K562 (cell line): ENCODE data around the gene CGREF1. TPM values are rescaled to one million over a fixed set of nuclear protein-coding genes. Genes with fewer than 3 reads are reported as not detected.
A peak's percentile ranks its signal among the peaks of the same experiment; 100 is the strongest.

ENCODE experiments used
- ATAC-seq: fragments of 200-7000 bp; cut with Tn5 transposase; 3 replicates; pipeline ENCODE4 v1.9.1; 2020; ENCODE audit warnings: moderate library complexity
- BruUV-seq: library from RNA; stranded (reverse); fragments of 400-500 nt; replicated peaks from 2 replicates; lab custom pipeline; 2021; lab: Mats Ljungman, UMichigan
- CTCF ChIA-PET: fragments of 300-600 bp; formaldehyde crosslinking; extraction: SDS; loops from one replicate; lab custom pipeline; 2021; ENCODE audit warnings: low intra/inter-chr PET ratio; lab: Yijun Ruan, JAX
- POLR2A ChIA-PET: fragments of 300-600, 350-650 bp; sonication (Branson Sonifier 250); formaldehyde crosslinking; extraction: SDS; loops from one replicate; lab custom pipeline; 2021; ENCODE audit warnings: antibody characterized with exemption, inconsistent platforms; lab: Yijun Ruan, JAX
- DNase-seq, 4 experiments: peaks; one replicate each; pipeline versions ENCODE4 v3.0.0 to v3.0.0-alpha.2; 2011 to 2018; ENCODE audit warnings: low spot score in 3 of 4, mixed read lengths in 3 of 4; ENCODE audit errors: extremely low read depth in 1 of 4
- FAIRE-seq: peaks from 2 replicates; lab custom pipeline; 2011; peaks lifted over from hg19 to GRCh38; lab: Jason Lieb, UNC
- H2AFZ ChIP-seq: 2 replicates; pipeline ENCODE4 v1.6.0; 2011; ENCODE audit warnings: low read depth, low read length, control low read depth, inconsistent platforms
- H3K27ac ChIP-seq: fragments of 200-600 bp; 3 replicates; pipeline ENCODE4 v1.8.0; 2011; ENCODE audit warnings: low read depth, mild to moderate bottlenecking, control low read depth, inconsistent platforms, low read length, moderate library complexity, mixed read lengths; ENCODE audit errors: extremely low read depth
- H3K27me3 ChIP-seq, 2 experiments: fragments of 300-600 bp in 1 of 2; 2 replicates in 1 of 2; 3 replicates in 1 of 2; pipeline versions ENCODE4 v1.6.0 to v1.8.0; 2011; ENCODE audit warnings: inconsistent platforms in 2 of 2, low read length in 2 of 2, mild to moderate bottlenecking in 1 of 2, mixed read lengths in 1 of 2, moderate library complexity in 1 of 2; ENCODE audit not compliant: control insufficient read depth in 2 of 2, insufficient read depth in 2 of 2
- H3K36me3 ChIP-seq: fragments of 300-600 bp; 3 replicates; pipeline ENCODE4 v1.8.0; 2011; ENCODE audit warnings: mild to moderate bottlenecking, low read length, inconsistent platforms; ENCODE audit not compliant: control insufficient read depth, insufficient read depth
- H3K4me1 ChIP-seq, 2 experiments: fragments of 200-600 bp in 1 of 2; replicated peaks in 1 of 2; 2 replicates in 1 of 2; 3 replicates in 1 of 2; pipeline versions ENCODE4 v1.5.1 to v1.8.0; 2011; ENCODE audit warnings: inconsistent platforms in 2 of 2, low read length in 2 of 2, mild to moderate bottlenecking in 1 of 2, mixed read lengths in 1 of 2, moderate library complexity in 1 of 2; ENCODE audit not compliant: control insufficient read depth in 2 of 2, insufficient read depth in 2 of 2
- H3K4me2 ChIP-seq: 2 replicates; pipeline ENCODE4 v1.6.1; 2011; ENCODE audit warnings: low read length, control low read depth, inconsistent platforms, mixed read lengths; ENCODE audit not compliant: insufficient read depth
- H3K4me3 ChIP-seq: fragments of 200-600 bp; sonication (generic), shearing (Covaris generic); 2 replicates; pipeline ENCODE4 v1.5.1; 2016; ENCODE audit warnings: control low read depth, inconsistent platforms
- H3K79me2 ChIP-seq: fragments of 200-600 bp; 3 replicates; pipeline ENCODE4 v1.8.0; 2011; ENCODE audit warnings: low read length, inconsistent platforms; ENCODE audit not compliant: control insufficient read depth, insufficient read depth
- H3K9ac ChIP-seq, 2 experiments: 2 replicates each; pipeline versions ENCODE4 v1.6.0 to v1.6.1; 2011; ENCODE audit warnings: low read depth in 2 of 2, low read length in 2 of 2, control low read depth in 1 of 2, inconsistent platforms in 1 of 2, mild to moderate bottlenecking in 1 of 2, mixed read lengths in 1 of 2; ENCODE audit not compliant: insufficient read depth in 1 of 2
- H3K9me1 ChIP-seq: one replicate; pipeline ENCODE4 v1.6.0; 2011; ENCODE audit warnings: inconsistent platforms, mild to moderate bottlenecking, low read length, moderate library complexity; ENCODE audit not compliant: control insufficient read depth, insufficient read depth
- H3K9me3 ChIP-seq: replicated peaks from 2 replicates; pipeline ENCODE4 v1.5.1; 2011; ENCODE audit warnings: low read depth, low read length, inconsistent platforms; ENCODE audit not compliant: control insufficient read depth, insufficient read depth
- H4K20me1 ChIP-seq: replicated peaks from 2 replicates; pipeline ENCODE4 v1.6.1; 2011; ENCODE audit warnings: low read length, inconsistent platforms, mixed read lengths; ENCODE audit not compliant: control insufficient read depth, insufficient read depth
- ARID1B ChIP-seq: fragments of 450-650 bp; IDR thresholded peaks from 2 replicates; pipeline ENCODE4 v1.6.1; 2016; ENCODE audit warnings: antibody characterized with exemption, mild to moderate bottlenecking, inconsistent platforms
- CBX1 ChIP-seq: sonication (generic); IDR thresholded peaks from 2 replicates; pipeline ENCODE4 v1.6.1; 2016; ENCODE audit warnings: antibody characterized with exemption, low read depth, mild to moderate bottlenecking
- CREM ChIP-seq: IDR thresholded peaks from 2 replicates; pipeline ENCODE4 v1.6.1; 2014; ENCODE audit warnings: antibody characterized with exemption, low read depth
- HINFP ChIP-seq: fragments of 450-650 bp; conservative IDR thresholded peaks from 2 replicates; pipeline ENCODE4 v1.6.1; 2016; ENCODE audit warnings: missing genetic modification characterization, low read depth, mild to moderate bottlenecking, control low read depth, missing compliant biosample characterization
- KDM4B ChIP-seq, 2 experiments: fragments of 450-650 bp in 1 of 2; sonication (generic) in 1 of 2; IDR thresholded peaks; 2 replicates each; pipeline ENCODE4 v1.6.1; 2016 to 2017; ENCODE audit warnings: borderline replicate concordance in 2 of 2, antibody characterized with exemption in 1 of 2, low read depth in 1 of 2, mild to moderate bottlenecking in 1 of 2
- KDM5B ChIP-seq: fragments of 200-600 bp; sonication (generic); IDR thresholded peaks from 2 replicates; pipeline ENCODE4 v1.6.1; 2012; ENCODE audit warnings: low read depth, mild to moderate bottlenecking, moderate library complexity, low read length, control low read depth, inconsistent platforms; ENCODE audit not compliant: insufficient replicate concordance
- LARP7 ChIP-seq: fragments of 450-650 bp; IDR thresholded peaks from 2 replicates; pipeline ENCODE4 v1.6.1; 2016
- MAZ ChIP-seq, 2 experiments: fragments of 450-650 bp in 1 of 2; sonication (generic) in 1 of 2; formaldehyde crosslinking; IDR thresholded peaks in 1 of 2; conservative IDR thresholded peaks in 1 of 2; 2 replicates each; pipeline versions ENCODE4 v1.4.0 to v1.5.0; 2020; ENCODE audit warnings: mild to moderate bottlenecking in 1 of 2, missing genetic modification reagents in 1 of 2
- NCOA2 ChIP-seq, 2 experiments: fragments of 450-650 bp; IDR thresholded peaks; 2 replicates each; pipeline ENCODE4 v1.6.1; 2018; ENCODE audit warnings: mild to moderate bottlenecking in 2 of 2, moderate library complexity in 1 of 2; ENCODE audit not compliant: partially characterized antibody in 2 of 2
- PYGO2 ChIP-seq: fragments of 450-650 bp; IDR thresholded peaks from 2 replicates; pipeline ENCODE4 v1.6.1; 2016; ENCODE audit warnings: mild to moderate bottlenecking, missing genetic modification characterization, moderate library complexity, missing compliant biosample characterization
- RAD51 ChIP-seq: fragments of 450-650 bp; IDR thresholded peaks from 2 replicates; pipeline ENCODE4 v1.7.1; 2016; ENCODE audit warnings: low read depth, mild to moderate bottlenecking, borderline replicate concordance
- SMARCE1 ChIP-seq: fragments of 450-650 bp; IDR thresholded peaks from 2 replicates; pipeline ENCODE4 v1.7.1; 2016; ENCODE audit warnings: mild to moderate bottlenecking
- TGIF2 ChIP-seq: sonication (generic); formaldehyde crosslinking; IDR thresholded peaks from 2 replicates; pipeline ENCODE4 v1.8.1; 2022; ENCODE audit warnings: mild to moderate bottlenecking, missing genetic modification reagents, moderate library complexity
- ZBTB1 ChIP-seq: sonication (generic); formaldehyde crosslinking; IDR thresholded peaks from 2 replicates; pipeline ENCODE4 v1.8.1; 2023; ENCODE audit warnings: missing genetic modification reagents, low read depth, mild to moderate bottlenecking, borderline replicate concordance
- ZBTB9 ChIP-seq: fragments of 450-650 bp; formaldehyde crosslinking; IDR thresholded peaks from 2 replicates; pipeline ENCODE4 v1.4.0; 2020; ENCODE audit warnings: mild to moderate bottlenecking, moderate library complexity
- ZNF24 ChIP-seq: fragments of 450-650 bp; IDR thresholded peaks from 2 replicates; pipeline ENCODE4 v1.6.1; 2016
- ZNF311 ChIP-seq: fragments of 250-450 bp; sonication (Bioruptor Pico); IDR thresholded peaks from 2 replicates; pipeline ENCODE4 v1.4.0; 2020; ENCODE audit warnings: mild to moderate bottlenecking, moderate library complexity
- ZNF644 ChIP-seq: fragments of 200-800 bp; sonication (Bioruptor generic); IDR thresholded peaks from 2 replicates; pipeline ENCODE4 v1.6.1; 2016; ENCODE audit warnings: low read depth, missing genetic modification characterization, missing compliant biosample characterization
- ZNF668 ChIP-seq: fragments of 250-450 bp; sonication (Bioruptor Pico); IDR thresholded peaks from 2 replicates; pipeline ENCODE4 v1.8.0; 2022; ENCODE audit warnings: mild to moderate bottlenecking, inconsistent platforms
- ZNF778 ChIP-seq: fragments of 450-650 bp; formaldehyde crosslinking; IDR thresholded peaks from 2 replicates; pipeline ENCODE4 v1.4.0; 2020; ENCODE audit warnings: mild to moderate bottlenecking, moderate library complexity
- ZSCAN32 ChIP-seq: fragments of 450-650 bp; formaldehyde crosslinking; IDR thresholded peaks from 2 replicates; pipeline ENCODE4 v1.4.0; 2020; ENCODE audit warnings: mild to moderate bottlenecking, moderate library complexity
- WGBS: fragments of 100-300 bp; shearing (Covaris generic); methylation state at CpG from one replicate; pipeline ENCODE4 v1.1.6; 2016; ENCODE audit warnings: low coverage, mixed read lengths; ENCODE audit not compliant: insufficient coverage; ENCODE audit errors: missing lambda C conversion rate; 5-methylcytosine and 5-hydroxymethylcytosine counted together
- in situ Hi-C: fragments of 300-500 bp; cut with MboI; formaldehyde crosslinking; loops from 4 replicates; pipeline ENCODE4 v1.15.0; 2018; ENCODE audit warnings: inconsistent platforms, mixed read lengths
- intact Hi-C: fragments of 100-400 bp; cut with micrococcal nuclease; formaldehyde crosslinking; loops from 2 replicates; pipeline ENCODE4 v1.14.2; 2022
- polyA plus RNA-seq, 8 experiments: library from polyadenylated mRNA; depleted of rRNA in 4 of 8; stranded (reverse) in 5 of 8; unstranded in 3 of 8; fragments of >200 nt; fragmentation: Nextera tagmentation in 2 of 8; fragmentation: Illumina TruSeq in 1 of 8; extraction: Ambion mirVana in 2 of 8; extraction: Trizol in 1 of 8; gene quantifications; 2 replicates each; pipeline versions ENCODE4 v1.2.1 to v1.2.3, GENCODE V29; 2011 to 2014; ENCODE audit warnings: inconsistent platforms in 1 of 8, missing spikeins in 1 of 8
- total RNA-seq, 7 experiments: library from RNA; depleted of rRNA in 6 of 7; stranded (reverse); fragments of >200 nt in 6 of 7; fragmentation: Illumina TruSeq in 2 of 7; extraction: Trizol in 2 of 7; gene quantifications; 2 replicates each; pipeline versions ENCODE4 v1.2.1 to v1.2.3, GENCODE V29; 2011 to 2021; ENCODE audit warnings: low replicate concordance in 1 of 7

The CGREF1 gene
- total and polyA plus RNA-seq, 9 of the 15 experiments (the other 6 are each of a cell fraction or from before 2014, with no cell fraction given), result 0.07 to 0.50 (median 0.37) TPM

GRCh38 chr2:27085673-27086089 is 33.2 kb downstream of the CGREF1 start:
- DNase-seq (peak; percentile 53 to 67 (median 55)), ATAC-seq (peak; percentile 29), FAIRE-seq (no peak)
- Histone ChIP-seq H3K4me1 (peaks cover 53 to 70% of the 10 kb centered on the region in 2 experiments), H3K27ac (peak overlapping the region; percentile 85), H4K20me1 (no peaks in the 10 kb centered on the region), H3K79me2 (peaks cover 10% of the 10 kb centered on the region; the same call in 1 of the 3 replicates), H3K4me2 (peak overlapping the region; percentile 69), H3K4me3 (peak overlapping the region; percentile 57), H2AFZ (peak overlapping the region; percentile 56), H3K9me3 (no peaks in the 10 kb centered on the region), H3K9me1 (peaks cover 1% of the 10 kb centered on the region), H3K27me3 (no peaks in the 10 kb centered on the region), H3K36me3 (no peaks in the 10 kb centered on the region), H3K9ac (peak overlapping the region; percentile 81 to 95)
- intact Hi-C loops, result loop anchor here (1.0 to 2.0 kb wide), 2 partner anchors 65 to 125 kb away; no protein-coding TSS in a partner anchor
- POLR2A ChIA-PET, result interaction anchor here (0.6 to 1.7 kb wide), 5 partner anchors 9 to 294 kb away, joined by 3 to 4 read pairs (median 4); no protein-coding TSS in a partner anchor
- 21% methylated on average over 20 of the region's 38 CpGs for WGBS
- in situ Hi-C loops, result loop anchor here (5.0 kb wide), 1 partner anchor 123 kb away; no protein-coding TSS in a partner anchor
- CTCF ChIA-PET, result interaction anchor here (1.1 to 2.5 kb wide), 4 partner anchors 70 to 218 kb away, joined by 3 to 22 read pairs (median 6); no protein-coding TSS in a partner anchor
- no TSS peak for BruUV-seq
- TF ChIP-seq ZNF311 (CRISPR knock-in tag), result no peak
- no peak for TF ChIP-seq ZBTB1 (CRISPR knock-in tag)
- peak; percentile 28; the same call in 1 of the 2 replicates for TF ChIP-seq CREM
- TF ChIP-seq ARID1B, result no peak
- TF ChIP-seq ZSCAN32 (CRISPR knock-in tag), result no peak
- peak in 1 of 2 experiments; percentile 31; a peak in 1 of 4 replicates for TF ChIP-seq MAZ (CRISPR knock-in tag; conservative IDR thresholded peaks at IDR 0.05 in 1 of 2, IDR thresholded peaks at IDR 0.05 in 1 of 2)
- TF ChIP-seq TGIF2 (CRISPR knock-in tag), result no peak
- no peak for TF ChIP-seq HINFP (tag)
- TF ChIP-seq CBX1, result no peak
- TF ChIP-seq SMARCE1, result no peak
- TF ChIP-seq ZNF778 (CRISPR knock-in tag), result no peak
- TF ChIP-seq ZNF668, result no peak
- no peak for TF ChIP-seq LARP7
- no peak for TF ChIP-seq RAD51
- no peak for TF ChIP-seq KDM5B
- 0 out of 4 replicates have a peak, but pooled peaks of 1 of the 2 experiments have one; percentile 41 for TF ChIP-seq KDM4B (IDR thresholded peaks at IDR 0.05; ENCODE audit: borderline replicate concordance in 2 of 2, low read depth in 1 of 2)
- TF ChIP-seq PYGO2 (tag), result no peak
- TF ChIP-seq ZBTB9 (CRISPR knock-in tag), result no peak; the same call in 1 of the 2 replicates
- TF ChIP-seq NCOA2 (IDR thresholded peaks at IDR 0.05; ENCODE audit: partially characterized antibody in 2 of 2), result no peak
- TF ChIP-seq ZNF24, result no peak
- no peak for TF ChIP-seq ZNF644 (tag)
